CD4-positive, alpha-beta T cell treated with Interleukin-10 for 1 hour (primary cell): ENCODE measurements around the gene RAN.
"Not testable (repeated sequence)": the region's sequence is repeated elsewhere in the genome, so short reads cannot be mapped to it uniquely, and the experiment has no call there.

ENCODE experiments used
- DNase-seq: peaks from one replicate; pipeline ENCODE4 v3.0.0-alpha.2; 2020

The RAN gene

GRCh38 chr12:130879212-130879686 lies 7.4 kb downstream of the RAN start:
- no peak for DNase-seq

DNA sequence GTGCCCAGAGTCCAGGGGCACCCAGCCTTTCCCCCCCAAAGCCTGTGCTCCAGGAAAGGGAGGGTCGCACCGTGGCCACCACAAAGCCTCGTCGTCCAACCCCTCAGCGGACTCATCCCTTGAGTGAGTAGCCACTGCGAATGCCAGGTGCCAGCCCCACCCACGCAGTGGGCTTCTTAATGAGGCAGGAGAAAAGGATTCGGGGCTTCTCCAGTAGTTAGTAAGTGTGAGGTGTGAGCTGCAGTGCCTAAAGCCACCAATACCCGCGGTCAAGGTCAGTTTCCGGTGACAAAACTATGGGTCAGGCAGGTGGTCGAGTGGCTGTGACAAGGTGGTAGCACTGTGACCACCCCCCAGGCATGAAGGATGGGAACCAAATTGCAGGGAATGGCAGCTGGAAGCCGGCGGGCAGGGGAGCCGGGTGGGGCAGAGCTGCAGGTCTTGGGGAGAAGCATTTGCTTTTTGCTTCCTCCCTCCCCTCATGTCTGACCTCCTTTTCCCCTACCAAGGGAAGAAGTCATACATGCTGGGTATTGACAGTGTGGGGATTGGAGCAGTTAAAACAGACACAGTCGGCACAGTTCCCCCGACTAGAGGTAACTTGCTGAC lies 8.0 kb downstream of the RAN start:
- DNase-seq, result no peak

DNA sequence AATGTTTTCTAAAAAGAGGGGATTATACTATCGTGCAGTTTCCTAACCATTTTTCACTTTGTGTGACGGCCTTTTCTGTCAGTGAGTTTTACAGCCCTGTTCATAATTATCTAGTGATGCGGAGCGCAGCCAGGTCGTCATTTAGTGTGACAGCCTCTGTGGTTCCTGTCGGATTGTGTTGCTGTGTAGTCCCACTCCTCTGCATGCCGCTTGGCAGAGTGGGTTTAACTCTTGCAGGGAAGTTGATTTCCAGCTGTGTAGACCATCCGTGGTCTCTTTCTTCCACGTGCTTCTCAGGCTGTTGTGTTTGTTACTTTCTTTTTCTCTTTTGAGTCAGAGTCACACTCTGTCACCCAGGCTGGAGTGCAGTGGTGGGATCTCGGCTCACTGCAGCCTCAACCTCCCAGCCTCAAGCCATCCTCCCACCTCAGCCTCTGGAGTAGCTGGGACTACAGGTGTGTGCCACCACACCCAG lies 8.6 kb downstream of the RAN start:
- no peak for DNase-seq

GRCh38 chr12:130881046-130881445 lies 9.2 kb downstream of the RAN start:
- DNase-seq, result no peak

- no peak for DNase-seq
Observed at GRCh38 chr12:130881548-130881947, 9.7 kb downstream of the RAN start.

DNA sequence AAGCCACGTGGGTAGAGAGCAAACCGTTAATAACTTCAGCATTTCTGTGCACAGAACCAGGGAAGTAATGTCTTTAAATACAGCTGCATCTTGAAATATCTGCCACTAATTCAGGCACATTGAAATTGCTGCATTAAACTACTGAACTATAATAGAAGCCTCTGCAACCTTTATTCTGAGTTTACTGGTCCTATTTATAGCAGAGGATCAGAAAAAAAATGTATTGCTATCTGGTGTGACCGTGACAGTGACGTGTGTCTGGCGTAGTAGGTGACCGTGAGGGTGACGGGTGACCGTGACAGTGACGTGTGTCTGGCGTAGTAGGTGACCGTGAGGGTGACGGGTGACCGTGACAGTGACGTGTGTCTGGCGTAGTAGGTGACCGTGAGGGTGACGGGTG lies 15.3 kb downstream of the RAN start:
- not testable (repeated sequence) for DNase-seq

- DNase-seq, result no peak
Observed at GRCh38 chr12:130904064-130904463, 32.2 kb downstream of the RAN start.

GRCh38 chr12:130904936-130905455 lies 33.1 kb downstream of the RAN start:
- not testable (repeated sequence) for DNase-seq

DNA sequence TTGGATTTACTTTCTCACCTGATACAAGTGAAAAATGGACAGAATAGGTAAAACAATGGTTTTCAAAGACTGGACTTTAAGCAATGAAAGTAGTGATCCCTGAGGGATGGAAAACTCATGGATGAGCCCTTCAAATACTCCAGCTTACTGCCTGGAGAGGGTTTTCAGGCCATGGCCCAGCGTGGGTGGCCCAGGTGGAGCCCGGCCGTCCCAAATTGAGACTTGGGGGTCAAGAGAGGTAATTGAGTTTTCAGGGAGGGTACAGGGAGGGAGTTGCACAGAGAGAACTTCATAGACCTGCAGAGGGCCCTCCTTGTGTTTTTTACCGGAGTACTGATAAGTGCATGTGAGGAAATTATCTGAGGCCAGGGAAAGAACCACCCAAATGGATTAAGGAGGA lies 37.2 kb downstream of the RAN start:
- DNase-seq, result no peak

DNA sequence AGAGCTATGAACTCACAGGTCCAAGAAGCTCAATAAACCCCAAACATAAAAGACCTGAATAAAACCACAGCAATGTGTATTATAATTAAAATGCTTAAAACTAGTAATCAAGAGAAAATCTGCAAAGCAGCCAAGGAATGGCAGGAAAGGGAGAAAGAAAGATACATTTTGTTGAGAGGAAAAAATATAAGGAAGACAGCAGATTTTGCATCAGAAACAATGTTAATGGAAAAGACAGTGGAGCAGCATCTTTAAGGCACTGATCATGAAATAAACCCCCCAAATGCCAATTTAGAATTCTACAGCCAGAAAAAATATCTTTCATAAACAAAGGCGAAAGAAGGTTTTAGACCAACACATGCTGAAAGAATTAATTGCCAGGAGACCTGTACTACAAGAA lies 39.3 kb downstream of the RAN start:
- no peak for DNase-seq

- DNase-seq, result no peak
Observed at GRCh38 chr12:130911933-130912332, 40.1 kb downstream of the RAN start.

- peak; percentile 4 for DNase-seq
Observed at GRCh38 chr12:130916241-130916911, 44.5 kb downstream of the RAN start.

DNA sequence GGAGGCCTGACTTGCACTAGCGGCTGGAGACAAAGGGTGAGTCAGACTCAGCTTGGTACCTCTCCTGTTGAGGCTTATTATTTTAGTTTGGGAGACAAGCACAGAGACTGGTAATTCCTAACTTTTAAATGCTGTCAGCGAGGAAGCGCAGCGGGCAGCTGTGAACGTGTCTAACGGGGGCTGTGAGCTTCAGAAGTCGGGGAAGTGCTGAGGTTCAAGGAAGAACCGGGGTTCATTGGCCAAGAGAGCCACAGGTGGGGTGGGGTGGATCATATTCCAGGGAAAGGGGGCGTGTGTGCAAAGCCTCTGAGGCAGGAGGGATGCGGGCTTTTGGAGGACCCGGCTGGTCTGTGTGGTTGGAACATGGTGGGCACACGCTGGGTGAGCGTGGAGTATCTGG lies 45.7 kb downstream of the RAN start:
- DNase-seq, result no peak

DNA sequence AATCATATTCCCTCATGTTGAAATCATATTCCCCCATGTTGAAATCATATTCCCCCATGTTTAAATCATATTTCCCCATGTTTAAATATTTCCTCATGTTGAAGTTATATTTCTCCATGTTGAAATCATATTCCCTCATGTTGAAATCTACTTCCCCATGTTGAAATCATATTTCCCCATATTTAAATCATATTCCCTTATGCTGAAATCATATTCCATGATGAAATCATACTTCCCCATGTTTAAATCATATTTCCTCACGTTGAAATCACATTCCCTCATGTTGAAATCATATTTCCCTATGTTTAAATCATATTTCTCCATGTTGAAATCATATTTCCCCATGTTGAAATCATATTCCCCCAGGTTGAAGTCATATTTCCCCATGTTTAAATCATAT lies 47.2 kb downstream of the RAN start:
- no peak for DNase-seq

DNA sequence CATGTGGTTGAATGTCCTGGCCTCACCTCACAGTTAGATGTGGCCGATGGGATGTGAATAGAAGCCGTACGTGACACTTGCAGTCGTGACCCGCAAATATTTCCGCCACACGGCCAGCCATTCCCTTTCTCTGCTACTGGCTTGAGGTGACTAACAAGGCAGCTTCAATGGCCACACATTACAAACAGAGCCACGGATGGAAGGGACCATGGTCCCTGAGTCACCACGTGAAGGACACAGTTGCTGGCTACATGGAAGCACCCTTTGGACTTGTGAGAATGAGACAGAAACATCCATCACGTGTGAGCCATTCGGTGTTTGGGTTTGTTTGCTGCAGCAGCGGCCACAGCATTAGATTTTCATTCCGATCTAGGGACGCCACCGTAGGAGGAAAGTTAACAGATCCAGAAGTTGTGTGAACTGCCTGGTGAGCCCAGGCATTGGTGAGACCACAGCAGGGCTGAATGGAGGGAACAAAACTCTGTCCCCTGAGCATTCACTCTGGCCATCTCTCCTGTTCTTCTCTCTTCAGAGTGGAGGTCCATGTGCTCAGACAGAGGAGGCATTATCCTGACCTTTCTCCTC lies 48.3 kb downstream of the RAN start:
- no peak for DNase-seq

DNA sequence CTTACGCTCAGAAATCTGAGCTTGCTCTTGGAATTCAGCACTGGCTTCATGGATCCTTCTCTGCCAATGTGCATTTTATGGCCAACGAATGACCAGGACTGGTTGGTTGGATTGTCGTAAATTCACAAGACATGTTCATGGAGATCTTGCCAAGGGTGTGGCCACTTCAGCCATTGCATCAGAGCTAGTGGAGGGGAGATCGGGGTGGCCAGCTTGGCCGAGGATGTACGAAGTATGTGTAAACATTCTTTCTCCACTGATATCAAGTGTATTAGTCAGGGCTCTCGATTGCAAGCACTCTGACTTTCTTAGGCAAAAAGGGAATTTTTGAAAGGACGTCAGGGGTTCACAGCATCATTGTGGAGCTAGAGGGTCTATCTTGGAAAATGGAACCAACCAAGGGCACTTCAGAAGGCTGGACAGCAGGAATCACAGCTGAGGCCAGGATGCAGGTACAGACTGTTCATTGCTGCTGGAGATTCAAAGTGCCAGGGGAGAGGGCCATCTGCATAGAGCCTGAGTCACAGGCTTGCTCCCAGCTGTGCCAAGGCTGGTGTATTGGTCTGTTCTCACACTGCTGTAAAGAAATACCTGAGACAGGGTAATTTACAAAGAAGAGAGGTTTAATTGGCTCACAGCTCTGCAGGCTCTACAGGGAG lies 49.0 kb downstream of the RAN start:
- DNase-seq, result no peak

- no peak for DNase-seq
Observed at GRCh38 chr12:130922511-130922953, 50.7 kb downstream of the RAN start.

DNA sequence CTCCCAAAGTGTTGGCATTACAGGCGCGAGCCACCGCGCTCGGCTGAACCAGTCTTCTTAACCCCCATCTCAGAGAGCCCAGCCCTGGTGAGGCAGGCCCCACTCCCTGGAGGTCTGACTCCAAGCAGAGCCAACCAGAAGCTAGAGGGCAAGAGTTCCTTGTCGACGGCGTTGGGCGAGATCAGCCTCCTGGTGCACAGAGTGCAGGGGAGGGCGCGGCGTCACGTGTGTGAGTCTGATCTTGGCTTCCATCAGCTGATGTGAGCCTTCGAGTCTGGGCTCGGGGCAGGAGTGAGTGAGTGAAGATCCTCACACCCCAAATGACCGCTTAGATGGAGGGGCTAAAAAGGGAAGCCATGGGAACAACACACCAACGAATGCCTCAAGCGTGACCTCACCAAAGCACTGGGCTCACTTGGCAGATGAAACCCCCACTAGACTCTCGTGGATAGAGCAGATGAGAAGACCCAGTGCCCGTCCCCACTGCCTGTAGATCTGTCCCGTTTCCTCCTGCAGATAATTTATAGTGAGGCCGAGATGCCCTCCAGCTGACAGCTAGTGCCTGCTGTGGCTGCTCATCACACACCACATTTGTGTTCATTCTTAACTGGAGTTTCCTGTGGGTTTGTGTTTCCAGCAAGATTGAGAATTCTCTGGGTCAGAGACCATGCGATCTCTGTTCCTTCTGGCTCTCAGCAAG lies 53.2 kb downstream of the RAN start:
- no peak for DNase-seq

DNA sequence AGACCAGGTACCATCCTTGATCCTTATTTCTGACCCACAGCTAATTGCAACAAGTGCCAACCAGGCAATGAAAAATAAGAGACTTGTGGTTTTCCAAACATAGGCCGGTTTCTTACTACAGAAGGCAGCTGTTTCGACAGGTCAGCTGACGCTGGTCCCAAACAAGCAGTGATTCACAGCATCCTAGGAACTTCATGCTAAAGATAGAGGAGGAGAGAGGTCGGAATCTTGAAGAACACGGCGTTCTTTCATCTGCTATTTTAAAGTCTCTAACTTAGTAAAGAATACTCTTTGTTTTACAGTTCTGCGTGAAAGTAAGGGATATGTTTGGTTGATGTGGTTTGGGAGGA lies 53.8 kb downstream of the RAN start:
- no peak for DNase-seq
